Measurements from ENCODE around the gene ITPR1. TPM values are rescaled to one million over a fixed set of nuclear protein-coding genes. Genes with fewer than 3 reads are reported as not detected.

ITPR1 gene
- total RNA-seq, 1 experiment from 2014 or later = 11.3 TPM

- no peak overlapping the region for H3K4me2 ChIP-seq
- H3F3A ChIP-seq (ENCODE audit: insufficient read depth, low read depth) = no peaks in the 10 kb centered on the region
- H3K27ac ChIP-seq = no peak overlapping the region
- intact Hi-C loops (cut with micrococcal nuclease; ENCODE audit: unreplicated experiment) = no loop called here
- no peaks in the 10 kb centered on the region for H3K9me2 ChIP-seq (ENCODE audit: insufficient read depth)
- POLR2A ChIA-PET (ENCODE audit: unreplicated experiment) = no interaction called here
- DNase-seq = no peak
- TF ChIP-seq EZH2 (IDR thresholded peaks at IDR 0.05; ENCODE audit: low read depth) (no peak), CTCF (conservative IDR thresholded peaks at IDR 0.05) (no peak)
- no peaks in the 10 kb centered on the region for H3K27me3 ChIP-seq (ENCODE audit: insufficient read depth, low read depth)
- H3K79me2 ChIP-seq (ENCODE audit: low read depth) = no peaks in the 10 kb centered on the region
- BruUV-seq (replicated peaks) = no TSS peak
- CTCF ChIA-PET = no interaction called here
- H3K4me3 ChIP-seq = no peak overlapping the region
- H4K20me1 ChIP-seq (ENCODE audit: insufficient read depth) = no peaks in the 10 kb centered on the region
- H3K36me3 ChIP-seq (ENCODE audit: low read depth) = no peaks in the 10 kb centered on the region
- no peaks in the 10 kb centered on the region for H3K4me1 ChIP-seq (replicated peaks; ENCODE audit: insufficient read depth)
- H3K9me3 ChIP-seq (ENCODE audit: insufficient read depth, low read depth) = no peaks in the 10 kb centered on the region
- no peak overlapping the region for H2AFZ ChIP-seq
These were observed 187.1 kb downstream of the ITPR1 start for GRCh38 chr3:4680227-4680691.

GRCh38 chr3:4680871-4681300 lies 187.7 kb downstream of the ITPR1 start:
- H3F3A ChIP-seq (ENCODE audit: insufficient read depth, low read depth) = no peaks in the 10 kb centered on the region
- intact Hi-C loops (cut with micrococcal nuclease; ENCODE audit: unreplicated experiment) = no loop called here
- no peak for TF ChIP-seq EZH2 (IDR thresholded peaks at IDR 0.05; ENCODE audit: low read depth)
- TF ChIP-seq CTCF (conservative IDR thresholded peaks at IDR 0.05) = no peak
- DNase-seq = no peak
- H3K4me2 ChIP-seq = no peak overlapping the region
- no peak overlapping the region for H3K4me3 ChIP-seq
- no peaks in the 10 kb centered on the region for H3K79me2 ChIP-seq (ENCODE audit: low read depth)
- no peak overlapping the region for H3K27ac ChIP-seq
- BruUV-seq (replicated peaks) = no TSS peak
- ChIA-PET POLR2A (ENCODE audit: unreplicated experiment) (no interaction called here), CTCF (no interaction called here)
- H3K4me1 ChIP-seq (replicated peaks; ENCODE audit: insufficient read depth) = no peaks in the 10 kb centered on the region
- H3K9me2 ChIP-seq (ENCODE audit: insufficient read depth) = no peaks in the 10 kb centered on the region
- no peaks in the 10 kb centered on the region for H4K20me1 ChIP-seq (ENCODE audit: insufficient read depth)
- no peaks in the 10 kb centered on the region for H3K9me3 ChIP-seq (ENCODE audit: insufficient read depth, low read depth)
- no peaks in the 10 kb centered on the region for H3K36me3 ChIP-seq (ENCODE audit: low read depth)
- no peak overlapping the region for H2AFZ ChIP-seq
- no peaks in the 10 kb centered on the region for H3K27me3 ChIP-seq (ENCODE audit: insufficient read depth, low read depth)

- Histone ChIP-seq H3K4me1 (replicated peaks; ENCODE audit: insufficient read depth) (no peaks in the 10 kb centered on the region), H3K4me3 (no peak overlapping the region), H2AFZ (no peak overlapping the region), H4K20me1 (ENCODE audit: insufficient read depth) (no peaks in the 10 kb centered on the region), H3K36me3 (ENCODE audit: low read depth) (no peaks in the 10 kb centered on the region), H3K27ac (no peak overlapping the region), H3K4me2 (no peak overlapping the region), H3K9me3 (ENCODE audit: insufficient read depth, low read depth) (no peaks in the 10 kb centered on the region), H3F3A (ENCODE audit: insufficient read depth, low read depth) (no peaks in the 10 kb centered on the region), H3K27me3 (ENCODE audit: insufficient read depth, low read depth) (no peaks in the 10 kb centered on the region), H3K79me2 (ENCODE audit: low read depth) (no peaks in the 10 kb centered on the region), H3K9me2 (ENCODE audit: insufficient read depth) (no peaks in the 10 kb centered on the region)
- ChIA-PET CTCF (no interaction called here), POLR2A (ENCODE audit: unreplicated experiment) (no interaction called here)
- intact Hi-C loops (cut with micrococcal nuclease; ENCODE audit: unreplicated experiment) = no loop called here
- BruUV-seq (replicated peaks) = no TSS peak
- DNase-seq = no peak
- TF ChIP-seq EZH2 (IDR thresholded peaks at IDR 0.05; ENCODE audit: low read depth) = no peak
- no peak for TF ChIP-seq CTCF (conservative IDR thresholded peaks at IDR 0.05)
These were observed 188.2 kb downstream of the ITPR1 start for GRCh38 chr3:4681301-4681700.

All from PC-9 (cell line).